Measurements from ENCODE around the gene IFITM10. TPM values are rescaled to one million over a fixed set of nuclear protein-coding genes. Genes with fewer than 3 reads are reported as not detected.
"Not testable (repeated sequence)": the region's sequence is repeated elsewhere in the genome, so short reads cannot be mapped to it uniquely, and the experiment has no call there.

IFITM10 gene
- total RNA-seq, 1 experiment from 2014 or later = 0.59 TPM

- no peak for DNase-seq
- no peak overlapping the region for H2BK5ac ChIP-seq (ENCODE audit: insufficient read length, low read length)
- H4K20me1 ChIP-seq (ENCODE audit: control insufficient read depth, insufficient read depth, insufficient read length) = no peaks in the 10 kb centered on the region
- H3K18ac ChIP-seq (ENCODE audit: insufficient read length, low read depth, low read length) = no peak overlapping the region
- no peak overlapping the region for H3K4me3 Mint-ChIP-seq
- H3K23ac ChIP-seq (ENCODE audit: insufficient read length, low read depth, low read length) = no peak overlapping the region
- H3K4me1 ChIP-seq (ENCODE audit: insufficient read depth, low read length) = no peaks in the 10 kb centered on the region
- no peak overlapping the region for H2AK5ac ChIP-seq (ENCODE audit: insufficient read length, low read length)
- no peak for TF ChIP-seq CTCF (conservative IDR thresholded peaks at IDR 0.05)
- H3K9me3 ChIP-seq (ENCODE audit: control insufficient read depth, low read depth, low read length) = no peaks in the 10 kb centered on the region
- no peak overlapping the region for H2BK15ac ChIP-seq (ENCODE audit: low read depth, low read length)
- no peaks in the 10 kb centered on the region for H3K23me2 ChIP-seq (ENCODE audit: insufficient read length, low read depth, low read length, poor library complexity, severe bottlenecking)
- no peak overlapping the region for H2BK12ac ChIP-seq (ENCODE audit: insufficient read length, low read depth, low read length)
- H3K36me3 Mint-ChIP-seq (ENCODE audit: insufficient read depth in 1 of 3, low read depth in 3 of 3) = no peaks in the 10 kb centered on the region
- no peak overlapping the region for H2AFZ ChIP-seq (ENCODE audit: low read length)
- H4K8ac ChIP-seq (replicated peaks; ENCODE audit: insufficient read length, low read depth, low read length) = no peak overlapping the region
- no peak overlapping the region for H3K14ac ChIP-seq (ENCODE audit: insufficient read depth, low read length)
- no peak overlapping the region for H4K91ac ChIP-seq (ENCODE audit: insufficient read length, low read depth, low read length)
- no peak overlapping the region for H3T11ph ChIP-seq (ENCODE audit: low read length)
- no peak overlapping the region for H4K5ac ChIP-seq (ENCODE audit: insufficient read length, low read depth, low read length)
- H2BK120ac ChIP-seq (ENCODE audit: low read depth, low read length, poor library complexity, severe bottlenecking) = no peak overlapping the region
- H3K9ac ChIP-seq (ENCODE audit: extremely low read depth, insufficient read length, low read length) = no peak overlapping the region
- no CpG with 5 or more reads among the region's 22 CpGs for WGBS (ENCODE audit: extremely low coverage, insufficient read length, low lambda C conversion rate)
- no peak overlapping the region for H3K56ac ChIP-seq (ENCODE audit: insufficient read length, low read depth, low read length)
- H3K79me2 ChIP-seq (ENCODE audit: insufficient read depth, low read length) = no peaks in the 10 kb centered on the region
- H3K4me2 ChIP-seq (ENCODE audit: insufficient read depth, insufficient read length, low read length) = no peak overlapping the region
- H3K4me1 Mint-ChIP-seq = peaks cover 10 to 16% of the 10 kb centered on the region in 2 experiments
- H3K27me3 Mint-ChIP-seq (ENCODE audit: low read depth) = peaks cover 48% of the 10 kb centered on the region
- no peak overlapping the region; a peak in 1 of 7 replicates for H3K27ac Mint-ChIP-seq
- no peak overlapping the region for H3K4ac ChIP-seq (ENCODE audit: low read depth, low read length)
- peaks cover 0 to 2% of the 10 kb centered on the region in 2 experiments; a peak in 2 of 5 replicates for H3K9me3 Mint-ChIP-seq
- H3K79me1 ChIP-seq (ENCODE audit: insufficient read depth, low read depth, low read length, poor library complexity, severe bottlenecking) = no peaks in the 10 kb centered on the region
- no peak overlapping the region for H2BK20ac ChIP-seq (ENCODE audit: low read depth, low read length, poor library complexity, severe bottlenecking)
- H3K27ac ChIP-seq (ENCODE audit: insufficient read length, low read depth, low read length) = no peak overlapping the region
- H3K27me3 ChIP-seq (ENCODE audit: insufficient read depth, low read length) = no peaks in the 10 kb centered on the region; the same call in 1 of the 2 replicates
Measured at GRCh38 chr11:1690167-1691025, 60.0 kb downstream of the IFITM10 start.

GRCh38 chr11:1689250-1690166 lies 60.9 kb downstream of the IFITM10 start:
- H3K27me3 ChIP-seq (ENCODE audit: insufficient read depth, low read length); H3K4ac ChIP-seq (ENCODE audit: low read depth, low read length); H3K27ac Mint-ChIP-seq; H4K20me1 ChIP-seq (ENCODE audit: control insufficient read depth, insufficient read depth, insufficient read length); H3K9ac ChIP-seq (ENCODE audit: extremely low read depth, insufficient read length, low read length); H2BK15ac ChIP-seq (ENCODE audit: low read depth, low read length); H4K91ac ChIP-seq (ENCODE audit: insufficient read length, low read depth, low read length); H3K36me3 Mint-ChIP-seq (ENCODE audit: insufficient read depth in 1 of 3, low read depth in 3 of 3); H2AK5ac ChIP-seq (ENCODE audit: insufficient read length, low read length); H2BK12ac ChIP-seq (ENCODE audit: insufficient read length, low read depth, low read length); H3K79me1 ChIP-seq (ENCODE audit: insufficient read depth, low read depth, low read length, poor library complexity, severe bottlenecking); H3K14ac ChIP-seq (ENCODE audit: insufficient read depth, low read length); H3T11ph ChIP-seq (ENCODE audit: low read length); H3K9me3 ChIP-seq (ENCODE audit: control insufficient read depth, low read depth, low read length); H3K18ac ChIP-seq (ENCODE audit: insufficient read length, low read depth, low read length); H3K4me1 ChIP-seq (ENCODE audit: insufficient read depth, low read length); H2AFZ ChIP-seq (ENCODE audit: low read length); H3K23ac ChIP-seq (ENCODE audit: insufficient read length, low read depth, low read length); H3K79me2 ChIP-seq (ENCODE audit: insufficient read depth, low read length); H2BK20ac ChIP-seq (ENCODE audit: low read depth, low read length, poor library complexity, severe bottlenecking); H4K8ac ChIP-seq (replicated peaks; ENCODE audit: insufficient read length, low read depth, low read length); H3K23me2 ChIP-seq (ENCODE audit: insufficient read length, low read depth, low read length, poor library complexity, severe bottlenecking); H3K56ac ChIP-seq (ENCODE audit: insufficient read length, low read depth, low read length); H2BK120ac ChIP-seq (ENCODE audit: low read depth, low read length, poor library complexity, severe bottlenecking); H2BK5ac ChIP-seq (ENCODE audit: insufficient read length, low read length); H3K4me3 Mint-ChIP-seq; H3K4me2 ChIP-seq (ENCODE audit: insufficient read depth, insufficient read length, low read length); H3K27ac ChIP-seq (ENCODE audit: insufficient read length, low read depth, low read length); H3K9me3 Mint-ChIP-seq; H4K5ac ChIP-seq (ENCODE audit: insufficient read length, low read depth, low read length); DNase-seq: not testable (repeated sequence)
- Mint-ChIP-seq H3K4me1 (peaks cover 10 to 16% of the 10 kb centered on the region in 2 experiments), H3K27me3 (ENCODE audit: low read depth) (peaks cover 43% of the 10 kb centered on the region)
- no CpG with 5 or more reads among the region's 32 CpGs for WGBS (ENCODE audit: extremely low coverage, insufficient read length, low lambda C conversion rate)

Measured in H9 (cell line).